ENCODE results near the gene IBA57. TPM values are rescaled to one million over a fixed set of nuclear protein-coding genes. Genes with fewer than 3 reads are reported as not detected.
A peak's percentile ranks its signal among the peaks of the same experiment; 100 is the strongest.

IBA57 gene
- polyA plus RNA-seq, 1 donor (not counting 4 experiments of a cell fraction or from before 2014, with no cell fraction given), result 1.5 TPM

- Histone ChIP-seq H3K4me1 (ENCODE audit: control insufficient read depth, extremely low read depth, insufficient read depth, low read length) (peaks cover 47% of the 10 kb centered on the region), H3K36me3 (ENCODE audit: control insufficient read depth in 2 of 2, extremely low read depth in 1 of 2, insufficient read depth in 2 of 2, low read length in 2 of 2) (no peaks in the 10 kb centered on the region), H4K20me1 (ENCODE audit: control insufficient read depth, extremely low read depth, insufficient read depth, low read length) (no peaks in the 10 kb centered on the region), H3K9me3 (ENCODE audit: control insufficient read depth, low read depth, low read length) (no peaks in the 10 kb centered on the region), H2AFZ (ENCODE audit: control insufficient read depth, low read length) (peak overlapping the region; percentile 69), H3K27me3 (ENCODE audit: control insufficient read depth, extremely low read depth, insufficient read depth, low read length) (no peaks in the 10 kb centered on the region), H3K4me3 (ENCODE audit: control insufficient read depth in 2 of 3, extremely low read depth in 1 of 3, insufficient read depth in 2 of 3, low read depth in 1 of 3, low read length in 3 of 3) (peak overlapping the region; percentile 25 to 67 (median 56)), H3K4me2 (ENCODE audit: control insufficient read depth, extremely low read depth, insufficient read depth, low read depth, low read length) (peak overlapping the region; percentile 90), H3K9ac (ENCODE audit: control insufficient read depth, extremely low read depth, insufficient read depth, low read length) (peak overlapping the region; percentile 75), H3K79me2 (ENCODE audit: control insufficient read depth, insufficient read depth, low read length) (peaks cover 25% of the 10 kb centered on the region), H3K27ac (ENCODE audit: control insufficient read depth, insufficient read depth, low read length) (peak overlapping the region; percentile 93), H3K9me1 (ENCODE audit: control insufficient read depth, extremely low read depth, insufficient read depth, low read length) (no peaks in the 10 kb centered on the region)
- dilution Hi-C loops (cut with MboI; ENCODE audit: extremely low pct_ligation_motif_present, low sequenced_read_pairs), result no loop called here
- TF ChIP-seq, protein P1, sequence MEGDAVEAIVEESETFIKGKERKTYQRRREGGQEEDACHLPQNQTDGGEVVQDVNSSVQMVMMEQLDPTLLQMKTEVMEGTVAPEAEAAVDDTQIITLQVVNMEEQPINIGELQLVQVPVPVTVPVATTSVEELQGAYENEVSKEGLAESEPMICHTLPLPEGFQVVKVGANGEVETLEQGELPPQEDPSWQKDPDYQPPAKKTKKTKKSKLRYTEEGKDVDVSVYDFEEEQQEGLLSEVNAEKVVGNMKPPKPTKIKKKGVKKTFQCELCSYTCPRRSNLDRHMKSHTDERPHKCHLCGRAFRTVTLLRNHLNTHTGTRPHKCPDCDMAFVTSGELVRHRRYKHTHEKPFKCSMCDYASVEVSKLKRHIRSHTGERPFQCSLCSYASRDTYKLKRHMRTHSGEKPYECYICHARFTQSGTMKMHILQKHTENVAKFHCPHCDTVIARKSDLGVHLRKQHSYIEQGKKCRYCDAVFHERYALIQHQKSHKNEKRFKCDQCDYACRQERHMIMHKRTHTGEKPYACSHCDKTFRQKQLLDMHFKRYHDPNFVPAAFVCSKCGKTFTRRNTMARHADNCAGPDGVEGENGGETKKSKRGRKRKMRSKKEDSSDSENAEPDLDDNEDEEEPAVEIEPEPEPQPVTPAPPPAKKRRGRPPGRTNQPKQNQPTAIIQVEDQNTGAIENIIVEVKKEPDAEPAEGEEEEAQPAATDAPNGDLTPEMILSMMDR (optimal IDR thresholded peaks at IDR 0.05 in 1 of 3, IDR thresholded peaks at IDR 0.05 in 1 of 3, conservative IDR thresholded peaks at IDR 0.05 in 1 of 3; ENCODE audit: extremely low read depth in 1 of 3, insufficient read depth in 2 of 3, low read length in 3 of 3), result no peak
- TF ChIP-seq EZH2 (IDR thresholded peaks at IDR 0.05; ENCODE audit: low read length), result no peak
- no peak for DNase-seq (ENCODE audit: low read depth, low spot score)
- FAIRE-seq, result no peak
These were observed 838 bp upstream of the IBA57 start for GRCh38 chr1:228164561-228165371.

DNA sequence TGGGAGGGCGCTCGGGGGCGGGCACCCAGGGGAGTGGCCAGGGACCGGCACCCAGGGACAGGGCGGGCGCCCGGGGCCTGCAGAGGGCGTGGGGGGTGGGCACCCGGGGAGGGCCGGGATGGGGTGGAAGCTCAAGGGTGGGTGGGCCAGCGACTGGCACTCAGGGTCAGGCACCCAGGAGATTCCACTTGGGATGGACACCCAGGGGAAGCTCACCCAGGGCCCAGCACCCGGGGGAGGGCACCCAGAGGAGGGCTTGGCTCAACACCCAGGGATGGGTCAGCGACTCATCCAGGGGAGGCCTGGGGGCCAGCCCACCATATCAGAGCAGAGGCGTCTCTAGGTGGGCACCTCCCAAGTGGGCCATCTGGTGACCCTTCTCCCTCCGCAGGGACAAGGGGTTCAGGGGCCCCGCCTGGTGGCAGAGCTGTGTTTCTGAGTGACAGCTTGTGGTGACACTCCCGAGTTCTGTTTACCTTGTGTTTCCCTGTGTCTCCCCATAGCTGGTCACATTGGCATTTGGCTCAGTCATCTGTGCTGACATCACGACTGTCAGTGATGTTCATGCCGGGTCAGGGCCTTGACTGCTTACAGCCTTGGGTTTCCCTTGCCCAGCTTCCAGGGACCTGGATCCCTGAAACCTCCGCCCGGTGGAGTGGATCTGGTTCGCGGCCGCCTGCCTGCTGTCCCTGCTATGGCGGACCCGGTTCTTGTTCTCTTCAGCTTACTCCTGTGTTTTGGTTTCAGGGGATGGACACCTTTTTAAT is 749 bp downstream of the IBA57 start:
- H3K36me3 ChIP-seq (ENCODE audit: control insufficient read depth in 2 of 2, extremely low read depth in 1 of 2, insufficient read depth in 2 of 2, low read length in 2 of 2), result no peaks in the 10 kb centered on the region
- peak overlapping the region; percentile 90 for H3K9ac ChIP-seq (ENCODE audit: control insufficient read depth, extremely low read depth, insufficient read depth, low read length)
- H3K79me2 ChIP-seq (ENCODE audit: control insufficient read depth, insufficient read depth, low read length), result peaks cover 28% of the 10 kb centered on the region
- no peaks in the 10 kb centered on the region for H3K9me3 ChIP-seq (ENCODE audit: control insufficient read depth, low read depth, low read length)
- TF ChIP-seq, protein P1 (optimal IDR thresholded peaks at IDR 0.05 in 1 of 3, IDR thresholded peaks at IDR 0.05 in 1 of 3, conservative IDR thresholded peaks at IDR 0.05 in 1 of 3; ENCODE audit: extremely low read depth in 1 of 3, insufficient read depth in 2 of 3, low read length in 3 of 3), result peak in 2 of 3 experiments; percentile 19 to 34
- no peak for TF ChIP-seq EZH2 (IDR thresholded peaks at IDR 0.05; ENCODE audit: low read length)
- FAIRE-seq, result peak; percentile 51
- no peaks in the 10 kb centered on the region for H3K27me3 ChIP-seq (ENCODE audit: control insufficient read depth, extremely low read depth, insufficient read depth, low read length)
- H3K4me2 ChIP-seq (ENCODE audit: control insufficient read depth, extremely low read depth, insufficient read depth, low read depth, low read length), result peak overlapping the region; percentile 91
- H3K9me1 ChIP-seq (ENCODE audit: control insufficient read depth, extremely low read depth, insufficient read depth, low read length), result no peaks in the 10 kb centered on the region
- no peaks in the 10 kb centered on the region for H4K20me1 ChIP-seq (ENCODE audit: control insufficient read depth, extremely low read depth, insufficient read depth, low read length)
- peak overlapping the region; percentile 64 to 78 (median 76) for H3K4me3 ChIP-seq (ENCODE audit: control insufficient read depth in 2 of 3, extremely low read depth in 1 of 3, insufficient read depth in 2 of 3, low read depth in 1 of 3, low read length in 3 of 3)
- no peak for DNase-seq (ENCODE audit: low read depth, low spot score)
- H3K27ac ChIP-seq (ENCODE audit: control insufficient read depth, insufficient read depth, low read length), result peak overlapping the region; percentile 89
- peak overlapping the region; percentile 9 for H2AFZ ChIP-seq (ENCODE audit: control insufficient read depth, low read length)
- dilution Hi-C loops (cut with MboI; ENCODE audit: extremely low pct_ligation_motif_present, low sequenced_read_pairs), result no loop called here
- H3K4me1 ChIP-seq (ENCODE audit: control insufficient read depth, extremely low read depth, insufficient read depth, low read length), result peaks cover 42% of the 10 kb centered on the region

Measured in keratinocyte (primary cell).